Esophagus squamous epithelium (tissue), 5 donors: Measurements from ENCODE around the gene VPS18. TPM values are rescaled to one million over a fixed set of nuclear protein-coding genes. Genes with fewer than 3 reads are reported as not detected.

Experiments used
- DNase-seq: peaks from one replicate; lab custom pipeline; 2025; lab: John Stamatoyannopoulos, UW
- H3K27ac ChIP-seq, 4 donors: fragments of 200-600 bp; sonication (generic); one replicate each; pipeline ENCODE4 v1.5.1; 2016 to 2019; ENCODE audit warnings: mild to moderate bottlenecking in 1 of 4
- H3K27me3 ChIP-seq, 4 donors: fragments of 200-600 bp; sonication (generic); 1 replicate in 3 of 4; 2 replicates in 1 of 4; pipeline versions ENCODE4 v1.5.1 to v1.6.0; 2017 to 2021; ENCODE audit warnings: antibody characterized with exemption in 1 of 4
- H3K36me3 ChIP-seq, 3 donors: fragments of 200-600 bp; sonication (generic); one replicate each; pipeline ENCODE4 v1.5.1; 2016 to 2019
- H3K4me1 ChIP-seq, 3 donors: fragments of 200-600 bp; sonication (generic); one replicate each; pipeline ENCODE4 v1.5.1; 2017 to 2019
- H3K4me3 ChIP-seq, 4 donors: fragments of 200-600 bp; sonication (generic); 1 replicate in 3 of 4; 2 replicates in 1 of 4; pipeline ENCODE4 v1.5.1; 2016 to 2019; ENCODE audit warnings: mild to moderate bottlenecking in 2 of 4, moderate library complexity in 1 of 4
- H3K9me3 ChIP-seq, 3 donors: fragments of 200-600 bp; sonication (generic); one replicate each; pipeline ENCODE4 v1.5.1; 2016 to 2019
- POLR2A ChIP-seq, 4 donors: fragments of 450-650 bp; IDR thresholded peaks; one replicate each; pipeline ENCODE4 v1.6.1; 2017; ENCODE audit warnings: antibody characterized with exemption in 4 of 4, mild to moderate bottlenecking in 4 of 4, moderate library complexity in 3 of 4
- WGBS, 2 donors: methylation state at CpG; one replicate each; pipeline ENCODE4 v1.1.5; 2018; 5-methylcytosine and 5-hydroxymethylcytosine counted together
- intact Hi-C: fragments of 100-400 bp; cut with DNase I; formaldehyde crosslinking; loops from one replicate; pipeline ENCODE4 v1.15.0; 2022
- total RNA-seq, 4 donors: library from RNA; depleted of rRNA; stranded (reverse); fragments of >200 nt; gene quantifications; one replicate each; pipeline ENCODE4 v1.1.0, GENCODE V29; 2016
- TF ChIP-seq, protein P1 (sequence below), 6 experiments: fragments of 450-650 bp in 4 of 6; fragments of 200-600 bp in 2 of 6; sonication (generic) in 2 of 6; IDR thresholded peaks; one replicate each; pipeline ENCODE4 v1.5.1; 2016 to 2019; ENCODE audit warnings: antibody characterized with exemption in 6 of 6, mild to moderate bottlenecking in 4 of 6, moderate library complexity in 4 of 6
- donor health status: DM: yes; HTN: yes; CAD: no.

The VPS18 gene
- total RNA-seq, 4 donors from 2014 or later: 17.4 to 25.9 (median 20.7) TPM

DNA sequence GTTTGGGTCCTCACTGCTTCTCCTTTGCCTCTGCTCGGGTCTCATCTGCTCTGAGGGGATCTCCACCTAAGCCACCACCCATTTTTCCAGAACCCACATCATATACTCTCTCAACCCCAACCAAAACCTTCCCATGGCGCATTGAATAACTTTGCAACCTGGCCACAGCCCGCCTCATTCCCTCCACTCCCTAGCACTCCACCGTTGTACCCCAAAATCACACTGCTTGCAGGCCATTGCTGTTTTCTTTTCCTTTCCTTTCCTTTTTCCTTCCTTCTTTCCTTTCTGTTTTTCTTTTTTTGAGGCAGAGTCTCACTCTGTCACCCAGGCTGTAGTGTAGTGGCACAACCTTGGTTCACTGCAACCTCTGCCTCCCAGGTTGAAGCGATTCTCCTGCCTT is 3.1 kb upstream of the VPS18 start:
- Histone ChIP-seq H3K27ac (peak overlapping the region in 3 of 4 donors; percentile 18 to 60 (median 47)), H3K9me3 (no peaks in the 10 kb centered on the region), H3K27me3 (no peaks in the 10 kb centered on the region), H3K4me1 (peaks cover 19 to 46% (median 24%) of the 10 kb centered on the region in 3 donors), H3K36me3 (peaks cover 0 to 4% (median 0%) of the 10 kb centered on the region in 3 donors), H3K4me3 (no peak overlapping the region)
- no peak for TF ChIP-seq POLR2A (IDR thresholded peaks at IDR 0.05)
- TF ChIP-seq, protein P1, sequence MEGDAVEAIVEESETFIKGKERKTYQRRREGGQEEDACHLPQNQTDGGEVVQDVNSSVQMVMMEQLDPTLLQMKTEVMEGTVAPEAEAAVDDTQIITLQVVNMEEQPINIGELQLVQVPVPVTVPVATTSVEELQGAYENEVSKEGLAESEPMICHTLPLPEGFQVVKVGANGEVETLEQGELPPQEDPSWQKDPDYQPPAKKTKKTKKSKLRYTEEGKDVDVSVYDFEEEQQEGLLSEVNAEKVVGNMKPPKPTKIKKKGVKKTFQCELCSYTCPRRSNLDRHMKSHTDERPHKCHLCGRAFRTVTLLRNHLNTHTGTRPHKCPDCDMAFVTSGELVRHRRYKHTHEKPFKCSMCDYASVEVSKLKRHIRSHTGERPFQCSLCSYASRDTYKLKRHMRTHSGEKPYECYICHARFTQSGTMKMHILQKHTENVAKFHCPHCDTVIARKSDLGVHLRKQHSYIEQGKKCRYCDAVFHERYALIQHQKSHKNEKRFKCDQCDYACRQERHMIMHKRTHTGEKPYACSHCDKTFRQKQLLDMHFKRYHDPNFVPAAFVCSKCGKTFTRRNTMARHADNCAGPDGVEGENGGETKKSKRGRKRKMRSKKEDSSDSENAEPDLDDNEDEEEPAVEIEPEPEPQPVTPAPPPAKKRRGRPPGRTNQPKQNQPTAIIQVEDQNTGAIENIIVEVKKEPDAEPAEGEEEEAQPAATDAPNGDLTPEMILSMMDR (IDR thresholded peaks at IDR 0.05): no peak
- intact Hi-C loops: loop anchor here (5.0 kb wide), 1 partner anchor 34 kb away; no protein-coding TSS in a partner anchor
- WGBS, 2 donors: 82 to 87% methylated on average over 5 of the region's 5 CpGs
- no peak for DNase-seq

DNA sequence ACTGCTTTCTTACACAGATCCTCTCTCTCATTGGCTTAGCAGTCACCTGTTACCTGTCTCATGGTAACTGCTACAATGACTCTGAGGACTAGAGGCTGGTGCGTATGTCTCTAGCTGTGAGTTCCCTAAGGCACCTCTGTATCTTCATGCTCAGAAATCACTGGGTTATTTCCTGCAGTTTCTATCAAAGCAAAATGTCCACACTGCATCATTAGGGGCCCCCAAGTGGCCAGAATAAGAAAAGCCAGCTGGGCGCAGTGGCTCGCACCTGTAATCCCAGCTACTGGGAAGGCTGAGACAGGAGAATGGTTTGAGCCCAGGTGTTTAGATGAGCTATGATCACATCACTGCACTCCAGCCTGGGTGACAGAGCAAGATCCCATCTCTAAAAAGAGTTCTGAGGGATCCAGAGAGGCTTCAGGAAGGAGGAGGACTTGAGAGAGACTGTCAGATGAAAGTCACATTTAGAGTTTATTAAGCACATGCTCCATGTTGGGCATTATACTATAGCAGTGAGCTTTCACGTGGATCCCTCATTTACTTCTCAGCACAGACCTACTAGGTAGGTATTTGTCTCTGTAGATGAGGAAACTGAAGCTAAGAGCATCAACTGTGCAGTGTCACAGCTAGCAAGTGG is 2.3 kb upstream of the VPS18 start:
- WGBS, 2 donors: 10 to 12% methylated on average over 2 to 4 of the region's 4 CpGs
- Histone ChIP-seq H3K9me3 (no peaks in the 10 kb centered on the region), H3K27ac (peak overlapping the region in 3 of 4 donors; percentile 18 to 60 (median 47)), H3K4me3 (no peak overlapping the region), H3K27me3 (no peaks in the 10 kb centered on the region), H3K36me3 (peaks cover 0 to 11% (median 0%) of the 10 kb centered on the region in 3 donors), H3K4me1 (peaks cover 19 to 52% (median 25%) of the 10 kb centered on the region in 3 donors)
- intact Hi-C loops: loop anchor here (5.0 kb wide), 1 partner anchor 35 kb away; no protein-coding TSS in a partner anchor
- no peak for TF ChIP-seq POLR2A (IDR thresholded peaks at IDR 0.05)
- TF ChIP-seq, protein P1 (IDR thresholded peaks at IDR 0.05): peak; percentile 60 to 82 (median 71)
- no peak for DNase-seq

DNA sequence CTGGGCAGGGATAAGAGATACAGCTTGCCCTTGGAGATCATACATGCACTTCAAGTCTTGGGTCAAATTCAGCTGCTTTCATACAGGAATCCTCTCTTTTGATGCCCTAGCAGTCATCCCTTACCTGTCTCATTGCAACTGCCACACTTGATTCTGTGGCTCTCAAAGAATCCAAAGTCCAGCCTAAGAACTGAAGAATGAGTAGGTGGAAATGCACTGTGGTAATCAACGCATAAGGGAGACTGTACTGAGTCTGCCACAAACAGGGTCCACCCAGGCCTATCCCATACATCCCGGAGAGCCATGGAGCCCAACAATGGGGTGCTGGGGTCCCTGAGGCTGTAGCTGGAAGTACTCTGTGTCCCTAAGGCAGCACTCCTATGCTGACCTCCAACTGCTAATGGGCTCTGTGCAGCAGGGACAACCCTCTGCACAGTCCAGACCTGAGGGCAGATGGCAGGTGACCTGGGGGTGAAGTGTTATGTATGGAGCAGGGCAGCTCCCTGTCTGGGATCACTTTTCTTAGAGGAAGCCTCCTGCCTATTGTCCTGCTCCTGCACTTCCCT is 1.7 kb upstream of the VPS18 start:
- H3K4me3 ChIP-seq: no peak overlapping the region
- peaks cover 0 to 17% (median 0%) of the 10 kb centered on the region in 3 donors for H3K36me3 ChIP-seq
- 100% methylated on average over 1 of the region's 2 CpGs; no CpG with 5 or more reads in 1 of the 2 donors for WGBS, 2 donors
- DNase-seq: no peak
- TF ChIP-seq, protein P1 (IDR thresholded peaks at IDR 0.05): no peak
- no peak for TF ChIP-seq POLR2A (IDR thresholded peaks at IDR 0.05)
- intact Hi-C loops: loop anchor here (5.0 kb wide), 1 partner anchor 35 kb away; no protein-coding TSS in a partner anchor
- H3K27ac ChIP-seq: peak overlapping the region in 2 of 4 donors; percentile 47 to 96
- H3K4me1 ChIP-seq: peaks cover 19 to 52% (median 25%) of the 10 kb centered on the region in 3 donors
- H3K9me3 ChIP-seq: no peaks in the 10 kb centered on the region
- no peaks in the 10 kb centered on the region for H3K27me3 ChIP-seq

DNA sequence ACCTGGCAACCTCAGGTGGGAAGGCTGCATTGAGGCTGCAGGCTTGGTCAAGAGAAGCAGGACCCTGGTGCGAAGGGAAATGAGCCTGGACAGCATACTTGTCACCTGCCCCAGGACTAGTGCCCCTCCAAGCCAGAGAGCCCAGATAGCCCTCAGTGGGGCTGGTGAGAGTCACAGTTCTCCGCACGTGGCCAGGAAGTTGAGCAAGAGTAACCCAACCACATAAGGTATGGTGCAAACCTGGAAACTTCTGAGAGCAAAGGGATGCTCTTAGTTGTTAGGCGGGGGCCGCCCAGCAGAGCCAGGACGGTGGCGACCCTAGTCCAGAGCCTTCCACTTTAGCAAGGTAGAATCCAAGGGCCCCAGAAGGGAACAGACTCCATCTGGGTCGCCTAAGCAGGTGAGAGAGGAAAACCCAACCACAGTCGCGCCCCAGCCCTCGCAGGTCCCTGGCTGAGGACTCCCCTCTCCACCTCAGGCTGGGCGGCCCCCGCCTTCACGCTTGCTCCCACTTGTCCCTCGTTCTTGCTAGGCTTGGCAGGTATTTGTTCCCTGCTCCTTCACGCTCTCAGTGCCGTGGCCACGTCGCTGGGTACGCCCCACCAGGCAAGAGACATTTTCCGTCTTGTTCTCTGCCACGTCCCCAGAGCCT is 1.1 kb upstream of the VPS18 start:
- intact Hi-C loops: loop anchor here (5.0 kb wide), 1 partner anchor 36 kb away; no protein-coding TSS in a partner anchor

More for the DNA sequence above, 1.1 kb upstream of the VPS18 start:
- 51 to 70% methylated on average over 12 to 15 of the region's 22 CpGs for WGBS, 2 donors
- H3K9me3 ChIP-seq: no peaks in the 10 kb centered on the region
- DNase-seq: no peak
- TF ChIP-seq, protein P1 (IDR thresholded peaks at IDR 0.05): no peak
- no peak for TF ChIP-seq POLR2A (IDR thresholded peaks at IDR 0.05)
- peaks cover 19 to 52% (median 25%) of the 10 kb centered on the region in 3 donors for H3K4me1 ChIP-seq
- peaks cover 0 to 24% (median 0%) of the 10 kb centered on the region in 3 donors for H3K36me3 ChIP-seq
- peak overlapping the region in 1 of 4 donors; percentile 74 for H3K4me3 ChIP-seq
- no peaks in the 10 kb centered on the region for H3K27me3 ChIP-seq
- H3K27ac ChIP-seq: peak overlapping the region; percentile 91 to 96 (median 94)
